Measurements from ENCODE around the gene RAP1B.

The RAP1B gene

GRCh38 chr12:68610370-68611093, at the start of gene RAP1B:
Gene RAP1B (plus strand): TSS chr12:68610899. CDS start chr12:68648725, 37,826 bp downstream.
- peak; percentile 82 for DNase-seq (ENCODE audit: low spot score)

- no peak for DNase-seq (ENCODE audit: low spot score)
Measured at GRCh38 chr12:68561830-68562229, 48.9 kb upstream of the RAP1B start.

GRCh38 chr12:68564166-68564565, 46.5 kb upstream of the RAP1B start:
- no peak for DNase-seq (ENCODE audit: low spot score)

- DNase-seq (ENCODE audit: low spot score), result peak; percentile 21
Measured at GRCh38 chr12:68565391-68565903, 45.3 kb upstream of the RAP1B start.

GRCh38 chr12:68568922-68569569, 41.7 kb upstream of the RAP1B start:
- no peak for DNase-seq (ENCODE audit: low spot score)

GRCh38 chr12:68572661-68573060, 38.0 kb upstream of the RAP1B start:
- no peak for DNase-seq (ENCODE audit: low spot score)

GRCh38 chr12:68573406-68573805, 37.3 kb upstream of the RAP1B start:
- DNase-seq (ENCODE audit: low spot score), result no peak

GRCh38 chr12:68577949-68578348, 32.8 kb upstream of the RAP1B start:
- DNase-seq (ENCODE audit: low spot score), result no peak

GRCh38 chr12:68578765-68579164, 31.9 kb upstream of the RAP1B start:
- no peak for DNase-seq (ENCODE audit: low spot score)

- no peak for DNase-seq (ENCODE audit: low spot score)
Measured at GRCh38 chr12:68579254-68579653, 31.4 kb upstream of the RAP1B start.

- DNase-seq (ENCODE audit: low spot score), result no peak
Measured at GRCh38 chr12:68580911-68581310, 29.8 kb upstream of the RAP1B start.

GRCh38 chr12:68581926-68582325, 28.8 kb upstream of the RAP1B start:
- DNase-seq (ENCODE audit: low spot score), result no peak

- DNase-seq (ENCODE audit: low spot score), result no peak
Measured at GRCh38 chr12:68585966-68586365, 24.7 kb upstream of the RAP1B start.

GRCh38 chr12:68587448-68587873, 23.2 kb upstream of the RAP1B start:
- no peak for DNase-seq (ENCODE audit: low spot score)

- DNase-seq (ENCODE audit: low spot score), result no peak
Measured at GRCh38 chr12:68589194-68589593, 21.5 kb upstream of the RAP1B start.

GRCh38 chr12:68591734-68592418, 18.8 kb upstream of the RAP1B start:
- no peak for DNase-seq (ENCODE audit: low spot score)

GRCh38 chr12:68595241-68595640, 15.5 kb upstream of the RAP1B start:
- no peak for DNase-seq (ENCODE audit: low spot score)

GRCh38 chr12:68601767-68602166, 8.9 kb upstream of the RAP1B start:
- DNase-seq (ENCODE audit: low spot score), result no peak

- no peak for DNase-seq (ENCODE audit: low spot score)
Measured at GRCh38 chr12:68602720-68603119, 8.0 kb upstream of the RAP1B start.

- DNase-seq (ENCODE audit: low spot score), result no peak
Measured at GRCh38 chr12:68608191-68608590, 2.5 kb upstream of the RAP1B start.

- no peak for DNase-seq (ENCODE audit: low spot score)
Measured at GRCh38 chr12:68609998-68610369, 715 bp upstream of the RAP1B start.

GRCh38 chr12:68611094-68611805, 551 bp downstream of the RAP1B start:
- DNase-seq (ENCODE audit: low spot score), result peak; percentile 30

All from HuH-7 (cell line).